AG08395 (cell line): Measurements from ENCODE around the gene KDELR3.
A peak's percentile ranks its signal among the peaks of the same experiment; 100 is the strongest.

ENCODE experiments used
- DNase-seq: peaks from one replicate; pipeline ENCODE4 v3.0.0; 2012; ENCODE audit warnings: mixed read lengths, low spot score

The KDELR3 gene

DNA sequence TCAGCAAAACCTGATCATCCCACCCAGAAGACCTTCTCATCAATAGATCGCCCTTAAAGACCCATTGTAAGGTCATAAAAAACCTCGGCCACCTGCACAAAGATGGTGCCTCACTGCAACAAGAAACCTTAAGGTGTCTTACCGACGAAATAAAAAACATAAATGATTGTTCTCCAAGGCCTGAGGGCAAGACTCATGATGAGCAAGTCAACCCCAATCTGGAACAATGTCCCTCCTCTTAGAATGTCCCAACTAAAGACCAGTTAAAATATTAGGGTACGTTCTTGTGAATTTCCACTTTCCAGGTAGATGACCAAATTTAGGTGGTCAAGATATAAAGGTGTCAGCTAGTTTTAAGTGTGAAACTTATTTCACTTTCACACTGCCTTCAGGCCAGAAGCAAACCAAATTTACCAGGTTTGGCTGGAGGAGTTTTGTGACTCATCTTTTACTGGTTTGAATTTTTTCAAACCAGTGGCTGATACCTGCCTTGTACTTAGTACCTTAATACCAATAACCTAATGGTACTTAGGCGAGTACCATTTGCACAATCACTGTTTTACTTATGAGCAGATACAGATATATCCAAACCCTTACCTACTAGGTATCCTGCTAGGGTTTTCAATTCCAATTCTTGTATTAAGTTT lies 14.9 kb downstream of the KDELR3 start:
- DNase-seq = no peak

DNA sequence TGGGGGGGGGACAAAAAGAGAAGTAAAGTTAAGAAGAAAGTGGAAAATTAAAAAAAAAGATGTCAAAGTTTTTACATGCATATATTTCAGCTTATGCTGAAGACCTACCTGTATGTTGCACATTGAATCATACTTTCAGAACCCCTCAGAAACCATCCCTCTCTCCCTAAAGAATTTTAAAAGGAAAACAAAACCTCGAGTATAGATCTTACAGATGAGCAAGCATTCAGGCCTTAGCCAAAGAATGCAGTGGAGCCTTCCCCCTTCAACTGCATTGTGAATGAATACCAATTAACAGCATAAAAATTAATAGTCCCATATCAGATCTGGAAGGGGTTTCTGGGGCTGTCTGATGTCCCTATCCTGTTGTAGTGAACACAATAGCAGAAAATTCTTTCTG lies 16.3 kb downstream of the KDELR3 start:
- DNase-seq = no peak

DNA sequence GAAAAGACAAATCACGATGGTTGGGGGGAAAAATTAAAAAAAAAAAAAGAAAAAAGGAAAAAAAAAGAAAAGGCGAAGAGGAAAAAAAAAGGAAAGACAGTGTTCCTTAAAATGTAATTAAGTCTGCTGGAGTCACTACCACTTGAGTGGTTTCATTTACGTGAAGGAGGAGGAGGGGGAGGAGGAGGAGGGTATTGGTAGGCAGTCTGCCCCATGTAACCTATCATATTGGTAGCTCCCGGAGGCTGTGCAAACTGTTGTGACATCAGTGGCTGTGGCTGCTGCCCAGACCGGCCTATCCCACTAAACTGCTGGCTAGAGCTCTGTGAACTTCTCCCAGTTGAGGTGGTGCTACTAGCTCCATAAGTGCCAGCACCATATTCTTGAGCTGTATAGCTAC lies 17.9 kb downstream of the KDELR3 start:
- no peak for DNase-seq

DNA sequence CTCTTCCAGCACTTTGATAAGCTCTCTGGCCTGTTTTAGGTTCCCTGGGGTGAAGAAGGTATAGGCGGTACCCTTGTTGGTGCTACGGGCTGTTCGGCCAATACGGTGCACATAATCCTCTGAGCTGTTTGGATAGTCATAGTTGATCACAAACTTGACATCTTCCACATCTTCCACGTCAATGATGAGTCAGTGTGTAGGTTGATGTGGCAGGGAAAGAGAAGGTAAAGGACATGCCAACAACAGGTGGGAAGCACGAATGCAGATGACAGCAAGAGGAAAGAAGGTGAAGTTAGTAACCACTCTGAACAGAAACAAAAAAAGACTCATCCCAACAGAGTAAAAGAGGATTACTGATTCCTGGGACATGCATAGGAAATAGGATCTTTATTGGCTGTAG lies 20.1 kb downstream of the KDELR3 start:
- DNase-seq = no peak

DNA sequence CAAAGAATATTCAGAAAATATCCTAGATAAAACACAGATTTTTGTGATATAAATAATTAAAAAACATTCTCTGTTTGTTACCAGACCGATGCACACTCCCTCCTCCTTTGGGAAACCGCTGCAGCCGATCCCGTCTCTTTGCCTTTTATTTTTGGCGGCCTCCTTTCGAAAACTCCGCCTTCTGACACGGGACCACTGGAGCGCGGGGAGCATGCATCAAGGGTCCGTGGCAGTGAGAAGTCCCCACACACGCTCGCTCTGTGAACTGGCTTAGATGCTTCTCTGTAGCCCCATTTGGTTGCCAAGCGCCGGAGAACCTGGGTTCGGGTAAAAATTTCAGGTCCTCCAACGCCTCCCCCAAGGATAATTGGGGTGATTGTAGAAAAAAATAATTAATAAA lies 21.2 kb downstream of the KDELR3 start:
- DNase-seq = no peak

DNA sequence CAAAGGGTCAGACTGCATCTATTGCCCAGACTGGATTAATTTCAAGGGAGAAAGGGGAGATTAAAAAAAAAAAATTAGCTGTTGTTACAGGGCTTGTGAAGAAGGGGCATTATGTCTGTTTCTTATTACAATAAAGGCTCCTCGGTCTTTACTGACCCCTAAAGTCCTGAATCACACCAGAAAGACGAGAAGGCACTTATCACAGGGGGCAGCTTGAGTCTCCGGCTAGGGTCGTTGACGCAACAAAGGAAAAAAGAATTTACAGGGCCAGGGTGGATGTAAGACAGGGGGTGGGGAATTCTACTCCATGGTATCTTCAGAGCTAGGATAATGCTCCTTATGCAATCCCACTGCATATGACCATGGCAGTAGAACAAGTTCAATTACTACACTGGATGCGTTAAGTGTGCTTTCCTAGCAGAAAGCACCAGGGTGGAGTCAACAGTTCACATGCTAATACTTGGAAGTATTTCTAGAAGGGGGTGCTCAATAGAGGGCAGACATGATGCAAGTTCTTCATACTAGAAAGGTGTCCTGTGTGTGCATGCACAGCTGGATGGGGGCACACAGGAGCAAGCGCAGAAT lies 21.8 kb downstream of the KDELR3 start:
- DNase-seq = no peak

DNA sequence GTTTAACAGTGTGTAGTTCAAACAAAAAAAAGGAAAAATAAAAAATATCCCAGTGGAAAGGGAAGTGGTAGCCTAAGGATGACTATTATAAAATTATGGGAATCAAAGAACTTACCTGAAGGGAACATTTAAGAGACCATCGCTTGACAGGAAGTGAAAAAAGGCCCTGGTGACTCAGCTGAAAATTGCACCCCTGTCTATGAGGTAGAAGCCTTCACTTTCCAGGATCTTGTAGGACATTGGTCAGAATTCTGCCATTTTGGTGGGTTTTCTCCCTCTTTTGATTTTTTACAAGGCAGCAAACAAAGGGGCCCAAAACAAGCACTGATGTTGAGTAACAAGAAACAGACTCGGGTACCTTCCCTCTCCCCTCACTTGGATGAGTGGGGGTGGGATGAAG lies 22.6 kb downstream of the KDELR3 start:
- DNase-seq = no peak

DNA sequence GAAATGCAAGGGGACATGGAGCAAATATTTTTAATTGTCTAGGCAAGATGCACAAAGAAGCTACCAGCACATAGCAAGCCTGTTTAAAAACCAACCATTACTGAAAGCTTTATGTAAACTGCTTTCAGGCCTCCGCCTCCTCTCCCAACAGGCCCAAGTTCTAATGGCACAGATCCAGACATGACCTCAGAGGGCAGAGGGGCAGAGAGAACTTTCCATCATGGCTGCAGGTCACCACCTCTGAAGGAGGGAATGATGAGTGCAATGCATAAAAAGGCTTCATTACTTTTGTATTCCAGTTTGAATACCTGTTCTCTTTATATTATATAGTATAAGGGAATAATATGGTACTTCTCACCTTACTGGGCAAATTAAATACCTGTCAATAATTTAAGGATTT lies 23.0 kb downstream of the KDELR3 start:
- no peak for DNase-seq

DNA sequence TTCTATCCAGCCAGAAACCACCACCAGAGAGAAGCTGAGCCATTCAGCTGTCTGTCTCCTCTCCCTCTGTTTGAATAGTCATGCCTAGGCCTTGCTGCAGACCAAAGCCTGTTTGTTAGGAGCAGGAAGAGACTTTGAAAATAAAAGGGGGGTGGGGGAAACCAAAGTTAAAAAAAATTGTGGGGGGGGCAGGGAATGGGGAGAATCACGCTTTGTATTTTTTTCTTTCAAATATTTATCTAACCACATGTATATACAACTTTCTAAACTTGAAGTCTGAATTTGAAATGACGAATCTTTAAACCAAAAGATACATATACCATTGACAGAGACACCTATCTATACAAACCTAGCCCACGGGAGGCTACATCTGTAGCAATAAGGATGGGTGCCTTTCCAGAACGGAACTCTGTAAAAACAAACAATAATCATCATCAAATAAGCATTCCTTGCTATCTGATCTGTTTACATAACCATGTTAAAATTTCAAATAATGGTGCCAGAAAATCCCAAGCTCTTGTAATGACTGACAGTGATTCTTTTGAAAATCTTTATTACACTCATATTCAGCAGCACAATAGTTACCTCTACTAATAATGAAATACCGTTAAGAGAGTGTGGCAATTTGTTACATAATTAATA lies 23.9 kb downstream of the KDELR3 start:
- no peak for DNase-seq

DNA sequence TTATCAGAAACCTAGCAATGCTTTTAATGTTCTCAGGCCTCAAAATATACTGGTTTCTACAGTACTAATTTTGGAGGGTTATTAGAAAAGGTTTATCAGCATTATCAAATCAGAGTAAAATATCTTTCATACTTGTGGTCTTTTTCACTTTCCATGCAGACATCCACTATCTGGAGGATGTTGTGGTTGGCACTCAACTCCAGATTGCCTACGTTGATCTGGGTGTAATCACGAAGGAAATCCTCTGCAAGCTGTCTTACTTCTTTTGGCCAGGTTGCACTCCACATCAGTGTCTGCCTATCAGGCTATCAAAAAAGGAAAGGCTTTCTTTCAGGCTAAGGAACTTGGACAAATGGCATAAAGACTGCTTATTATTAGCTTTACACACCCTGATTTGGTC lies 26.6 kb downstream of the KDELR3 start:
- no peak for DNase-seq

DNA sequence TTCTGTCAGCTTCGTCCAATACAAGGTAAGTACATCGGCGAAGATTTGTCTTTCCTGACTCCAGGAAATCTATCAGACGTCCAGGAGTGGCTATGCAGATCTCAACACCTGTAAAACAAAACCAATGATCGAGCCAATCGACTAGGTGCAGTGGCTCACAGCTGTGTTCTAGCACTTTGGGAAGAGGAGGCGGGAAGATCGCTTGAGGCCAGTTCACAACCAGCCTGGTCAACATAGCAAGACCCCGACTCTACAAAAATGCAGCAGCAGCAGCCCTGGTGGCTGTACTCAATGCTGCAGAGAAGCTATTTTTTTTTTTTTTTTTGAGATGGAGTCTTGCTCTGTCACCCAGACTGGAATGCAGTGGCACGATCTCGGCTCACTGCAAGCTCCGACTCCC lies 27.0 kb downstream of the KDELR3 start:
- no peak for DNase-seq

DNA sequence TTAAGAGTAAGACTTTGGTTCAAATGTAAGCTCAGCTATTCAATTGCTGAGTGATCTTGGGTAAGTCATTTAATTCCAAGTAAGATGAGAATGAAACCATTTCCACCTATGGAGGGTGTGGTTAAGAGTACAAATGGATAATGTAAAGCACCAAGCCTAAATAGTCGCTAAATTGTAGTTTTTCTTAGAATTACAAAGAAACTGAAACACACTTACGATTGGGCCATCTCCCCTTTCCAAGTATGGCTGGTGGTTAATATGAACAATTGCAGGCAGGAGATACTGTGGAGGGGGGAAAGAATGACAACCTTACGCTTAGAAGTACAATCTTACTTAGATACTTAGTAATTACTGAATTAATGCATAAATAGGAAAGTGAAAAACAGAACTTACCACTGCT lies 30.0 kb downstream of the KDELR3 start:
- no peak for DNase-seq

DNA sequence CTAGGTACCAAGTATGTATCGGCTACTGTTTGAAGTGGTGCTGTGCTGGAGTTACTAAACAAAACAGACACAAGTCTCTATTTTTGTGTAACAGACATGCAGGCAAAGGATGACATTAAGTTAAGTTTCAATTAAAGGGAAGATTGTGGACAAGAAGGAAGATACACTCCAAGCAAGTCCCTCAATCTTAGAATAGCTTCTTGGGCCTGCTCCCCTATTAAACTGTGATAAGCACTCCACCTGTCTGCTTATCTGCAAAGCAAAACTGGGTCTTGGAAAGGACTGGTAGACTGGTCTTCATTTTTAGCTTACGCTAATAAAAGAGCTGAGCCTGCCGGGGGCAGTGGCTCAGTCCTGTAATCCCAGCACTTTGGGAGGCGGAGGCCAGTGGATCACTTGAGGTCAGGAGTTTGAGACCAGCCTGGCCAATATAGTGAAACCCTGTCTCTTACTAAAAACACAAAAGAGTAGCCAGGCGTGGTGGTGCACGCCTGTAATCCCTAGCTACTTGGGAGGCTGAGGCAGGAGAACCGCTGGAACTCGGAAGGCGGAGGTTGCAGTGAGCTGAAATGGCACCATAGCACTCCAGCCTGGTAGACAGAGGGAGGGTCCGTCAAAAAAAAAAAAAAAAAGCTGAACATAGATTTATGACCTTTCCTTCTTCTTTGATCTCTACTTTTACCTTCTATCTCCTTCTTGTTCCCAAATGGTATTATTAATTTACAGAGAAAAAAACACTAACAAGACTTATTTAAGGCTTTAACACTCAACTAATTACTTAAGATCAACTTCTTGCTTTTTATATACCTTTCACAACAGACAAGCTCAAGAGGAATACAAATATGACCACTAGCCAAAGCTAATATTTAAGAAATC lies 34.1 kb downstream of the KDELR3 start:
- DNase-seq = no peak

DNA sequence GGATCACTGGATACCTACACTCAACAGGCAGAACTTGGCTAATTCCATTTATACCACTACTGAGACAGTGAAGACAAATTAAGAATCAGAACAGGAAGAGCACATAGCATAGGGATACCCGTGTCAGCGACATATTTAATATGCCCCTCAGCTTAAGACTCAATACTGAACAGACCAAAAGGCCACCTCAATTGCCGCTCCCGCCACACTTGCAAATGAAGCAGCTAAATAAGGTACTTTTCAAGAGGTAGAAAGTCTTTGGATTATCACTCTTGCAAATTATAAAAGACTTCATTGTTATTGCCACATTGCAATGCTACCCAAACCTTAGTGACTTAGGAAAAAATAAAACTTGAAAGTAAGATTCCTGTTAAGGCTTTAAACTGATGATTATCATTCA lies 35.1 kb downstream of the KDELR3 start:
- no peak for DNase-seq

DNA sequence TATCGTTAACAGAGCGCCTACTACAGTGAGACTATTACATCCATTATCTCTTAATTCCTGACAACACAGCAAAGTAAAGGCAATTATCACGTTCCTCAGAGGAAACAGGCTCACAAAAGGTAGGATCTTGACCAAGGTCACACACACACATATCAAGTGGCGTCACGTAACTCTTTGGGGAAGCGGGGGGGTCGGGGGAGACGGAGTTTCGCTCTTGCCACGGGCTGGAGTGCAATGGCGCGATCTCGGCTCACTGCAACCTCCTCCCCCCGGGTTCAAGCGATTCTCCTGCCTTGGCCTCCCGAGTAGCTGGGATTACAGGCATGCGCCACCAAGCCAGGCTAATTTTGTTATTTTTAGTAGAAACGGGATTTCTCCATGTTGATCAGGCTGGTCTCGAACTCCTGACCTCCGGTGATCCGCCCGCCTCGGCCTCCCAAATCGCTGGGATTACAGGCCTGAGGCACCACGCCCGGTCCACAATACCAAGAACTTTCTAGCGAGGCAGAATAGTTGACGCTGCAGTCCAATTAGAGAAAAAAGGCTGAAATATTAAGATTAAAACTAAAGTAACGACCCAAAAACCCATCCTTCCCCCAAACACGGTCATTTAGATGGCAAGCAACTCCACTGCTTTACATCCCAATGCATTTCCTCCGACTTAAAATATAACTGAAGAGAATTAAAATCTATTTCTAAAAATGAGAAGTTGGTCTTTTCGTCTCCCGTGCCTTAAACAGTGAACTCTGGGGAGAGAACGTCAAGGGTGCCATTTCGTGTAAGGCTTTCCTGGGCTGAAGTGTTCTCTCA lies 37.0 kb downstream of the KDELR3 start:
- DNase-seq = no peak

DNA sequence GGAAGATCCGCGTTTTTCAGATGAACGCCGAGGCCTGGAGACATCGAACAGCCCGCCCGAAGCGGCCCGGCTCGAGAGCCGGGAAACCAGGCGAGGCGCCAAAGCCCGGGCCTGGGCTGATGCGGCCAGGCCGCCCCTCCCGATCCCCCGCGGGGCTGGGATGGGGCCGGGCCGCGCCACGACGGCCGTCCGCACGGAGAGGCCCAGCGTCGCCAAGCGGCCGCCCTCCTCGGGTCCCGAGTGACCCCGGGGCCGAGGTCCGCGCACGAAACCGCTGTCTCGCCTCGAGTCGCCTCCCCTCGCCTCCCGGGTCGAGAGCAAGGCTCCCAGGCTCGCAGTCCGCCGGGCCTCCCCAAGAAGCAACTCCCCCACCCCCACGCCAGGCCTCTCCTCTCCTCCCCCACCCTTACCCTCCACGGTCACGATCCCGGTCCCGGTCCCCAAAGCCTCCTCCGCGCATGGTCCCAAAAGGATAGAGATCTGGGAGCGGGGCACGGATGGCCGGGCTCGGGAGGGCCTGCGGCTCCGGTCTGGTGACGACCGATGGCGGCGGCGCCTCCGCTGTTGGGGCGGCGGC lies 37.7 kb downstream of the KDELR3 start:
- DNase-seq = peak; percentile 87

DNA sequence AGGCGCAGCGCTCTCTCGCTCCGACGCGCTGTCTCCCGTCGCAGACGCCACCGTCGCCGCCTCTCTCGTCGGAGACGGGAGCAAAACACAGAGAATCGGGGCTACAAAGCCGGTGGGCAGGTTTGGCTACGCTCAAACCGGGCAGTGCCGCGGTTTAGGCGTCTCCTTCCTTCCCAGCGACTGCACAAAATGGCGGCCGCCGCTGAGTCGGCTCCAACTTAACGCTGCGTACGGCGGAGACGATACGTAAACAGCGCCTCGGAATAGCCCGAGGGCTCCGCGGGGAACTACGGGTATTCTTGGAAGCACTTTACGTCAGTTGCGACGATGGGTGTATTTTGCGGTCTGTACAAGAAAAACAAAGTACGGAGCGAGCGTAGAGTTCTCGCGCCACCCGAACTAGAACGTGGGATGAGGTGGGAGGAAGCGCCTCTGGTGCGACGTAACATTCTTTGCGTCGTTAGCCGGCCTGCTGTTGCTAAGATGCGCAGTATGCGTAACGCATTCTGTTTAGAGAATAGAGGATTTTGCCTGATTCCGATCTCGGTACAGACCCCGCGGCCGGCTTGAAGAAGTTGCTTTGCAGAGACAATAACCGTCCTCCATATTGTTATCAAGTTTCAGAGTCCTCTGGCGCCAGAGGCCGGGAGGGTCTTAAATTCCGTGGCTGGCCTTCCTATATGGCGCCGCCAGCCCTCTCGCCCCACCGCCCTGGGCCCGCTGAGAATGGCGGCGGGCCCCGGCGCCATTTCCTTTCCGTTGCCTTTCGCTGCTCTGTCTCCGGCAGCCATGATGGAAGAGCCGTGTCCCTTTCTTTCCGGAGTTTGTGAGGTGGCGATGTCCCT lies 38.4 kb downstream of the KDELR3 start, which contains the start of gene DDX17:
Gene DDX17 (minus strand): TSS at position 194 of the 845 bp plus-strand sequence.
- DNase-seq = peak; percentile 94

DNA sequence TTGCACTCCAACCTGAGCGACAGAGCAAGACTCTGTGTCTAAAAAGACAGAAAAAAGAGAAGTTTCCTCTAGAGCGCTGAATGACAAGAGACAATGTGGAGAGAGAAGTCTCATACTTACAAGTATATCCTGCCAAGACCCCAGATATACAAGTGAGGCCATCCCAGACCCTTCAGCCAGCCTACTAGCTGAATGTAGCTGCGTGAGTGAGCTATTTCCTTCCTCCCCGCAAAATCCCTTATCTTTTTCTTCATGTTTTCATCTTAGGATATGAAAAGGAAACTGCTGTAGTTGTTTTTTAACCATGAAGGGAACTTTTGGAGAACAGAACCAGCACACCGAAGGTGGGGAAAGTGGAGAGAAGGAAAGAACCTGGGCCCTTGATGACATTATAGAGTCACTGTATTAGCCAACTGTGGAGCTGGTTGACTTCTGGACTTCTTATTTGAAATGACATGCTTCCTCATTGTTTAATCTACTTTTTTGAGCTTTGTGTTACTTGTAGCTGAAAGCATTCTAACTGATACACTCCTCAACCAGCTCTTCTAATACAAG lies 42.6 kb downstream of the KDELR3 start:
- no peak for DNase-seq

DNA sequence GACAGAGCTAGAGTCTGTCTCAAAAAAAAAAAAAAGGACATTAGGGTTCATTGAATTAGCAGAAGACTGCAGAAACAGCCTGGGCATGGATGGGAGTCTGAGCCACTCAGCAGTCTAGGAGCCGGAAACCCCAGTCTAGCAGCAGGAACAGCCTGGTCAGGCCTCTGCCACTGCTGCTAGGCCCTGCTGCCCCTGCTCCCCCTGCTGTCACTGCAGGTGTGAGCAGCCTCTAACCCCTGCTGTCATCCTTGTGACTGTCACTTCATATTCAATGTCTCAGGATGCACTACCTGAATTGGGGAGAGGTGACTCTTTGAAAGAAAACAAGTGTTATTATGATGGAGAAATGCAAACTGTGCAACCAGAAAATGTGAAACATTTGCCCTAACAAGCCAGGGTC lies 45.2 kb downstream of the KDELR3 start:
- no peak for DNase-seq

DNA sequence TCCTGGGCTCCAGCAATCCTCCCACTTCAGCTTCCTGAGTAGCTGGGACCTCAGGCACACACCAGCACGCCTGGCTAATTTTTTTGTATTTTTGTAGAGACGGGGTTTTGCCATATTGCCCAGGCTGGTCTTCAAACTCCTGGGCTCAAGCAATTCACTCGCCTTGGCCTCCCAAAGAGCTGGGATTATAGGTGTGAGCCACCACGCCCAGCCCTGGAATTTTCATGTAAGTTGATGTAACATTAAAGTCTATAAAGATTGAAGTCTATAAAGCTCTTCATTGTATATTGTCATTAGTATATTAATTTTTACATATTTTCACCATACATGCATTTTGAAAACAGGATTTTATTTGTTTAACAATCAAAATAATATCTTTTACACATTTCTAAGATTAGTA lies 50.7 kb downstream of the KDELR3 start:
- DNase-seq = no peak
